ENCODE measurements around the gene PARD3. TPM values are rescaled to one million over a fixed set of nuclear protein-coding genes. Genes with fewer than 3 reads are reported as not detected.
A peak's percentile ranks its signal among the peaks of the same experiment; 100 is the strongest.

PARD3 gene
- polyA plus RNA-seq, 3 donors, result 0.51 TPM; not detected in 2

DNA sequence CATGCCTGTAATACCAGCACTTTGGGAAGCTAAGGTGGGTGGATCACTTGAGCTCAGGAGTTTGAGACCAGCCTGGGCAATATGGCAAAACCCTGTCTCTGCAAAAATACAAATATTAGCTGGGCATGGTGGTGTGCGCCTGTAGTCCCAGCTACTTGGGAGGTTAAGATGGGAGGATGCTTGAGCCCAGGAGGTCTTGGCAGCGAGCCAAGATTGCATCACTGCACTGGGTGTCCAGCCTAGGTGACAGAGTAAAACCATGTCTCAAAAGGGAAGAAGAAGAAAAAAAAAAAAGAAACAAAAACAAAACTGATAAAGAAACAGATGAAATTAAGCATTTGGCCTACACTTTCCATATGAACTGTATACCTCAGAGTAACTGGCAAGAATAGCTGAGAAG is 319.2 kb downstream of the PARD3 start:
- Histone ChIP-seq H3K27ac (ENCODE audit: low read depth in 1 of 2, low read length in 2 of 2) (no peak overlapping the region), H2AFZ (ENCODE audit: insufficient read depth, low read depth, low read length, poor library complexity, severe bottlenecking) (no peak overlapping the region), H3K4me3 (replicated peaks in 1 of 3; ENCODE audit: low read depth in 2 of 3, low read length in 3 of 3) (no peak overlapping the region), H4K20me1 (ENCODE audit: insufficient read depth, low read length) (no peaks in the 10 kb centered on the region), H3K36me3 (replicated peaks in 1 of 2; ENCODE audit: control insufficient read depth in 1 of 2, insufficient read depth in 2 of 2, low read length in 2 of 2) (no peaks in the 10 kb centered on the region), H3K4me2 (replicated peaks; ENCODE audit: extremely low read depth, low read length, poor library complexity, severe bottlenecking) (no peak overlapping the region), H3K79me2 (ENCODE audit: insufficient read depth, low read length) (no peaks in the 10 kb centered on the region), H3K27me3 (ENCODE audit: control insufficient read depth in 2 of 2, insufficient read depth in 2 of 2, low read length in 2 of 2) (no peaks in the 10 kb centered on the region), H3K4me1 (ENCODE audit: control insufficient read depth in 1 of 2, insufficient read depth in 2 of 2, low read length in 2 of 2) (no peaks in the 10 kb centered on the region), H3K9ac (ENCODE audit: insufficient read depth, low read length, poor library complexity, severe bottlenecking) (no peak overlapping the region), H3K9me3 (replicated peaks in 1 of 2; ENCODE audit: control insufficient read depth in 1 of 2, insufficient read depth in 1 of 2, low read length in 2 of 2) (no peaks in the 10 kb centered on the region)
- no peak for DNase-seq
- Mint-ChIP-seq H3K9me3 (peaks cover 0 to 2% (median 0%) of the 10 kb centered on the region in 7 donors), H3K4me3 (no peak overlapping the region), H3K27ac (peak overlapping the region in 1 of 7 donors; percentile 35), H3K4me1 (no peaks in the 10 kb centered on the region), H3K36me3 (no peaks in the 10 kb centered on the region), H3K27me3 (ENCODE audit: low read depth in 3 of 3) (peaks cover 0 to under 1% (median 0%) of the 10 kb centered on the region in 3 donors)
- intact Hi-C loops (cut with micrococcal nuclease), result no loop called here
- no CpG with 5 or more reads among the region's 2 CpGs for WGBS (ENCODE audit: insufficient coverage)
- TF ChIP-seq CTCF (IDR thresholded peaks at IDR 0.05), result no peak

- intact Hi-C loops (cut with micrococcal nuclease), result no loop called here
- no peak overlapping the region for H3K4me2 ChIP-seq (replicated peaks; ENCODE audit: extremely low read depth, low read length, poor library complexity, severe bottlenecking)
- H3K36me3 Mint-ChIP-seq, result no peaks in the 10 kb centered on the region
- H3K27ac ChIP-seq (ENCODE audit: low read depth in 1 of 2, low read length in 2 of 2), result no peak overlapping the region
- no peak overlapping the region for H3K4me3 ChIP-seq (replicated peaks in 1 of 3; ENCODE audit: low read depth in 2 of 3, low read length in 3 of 3)
- no peak overlapping the region for H2AFZ ChIP-seq (ENCODE audit: insufficient read depth, low read depth, low read length, poor library complexity, severe bottlenecking)
- no peaks in the 10 kb centered on the region for H3K79me2 ChIP-seq (ENCODE audit: insufficient read depth, low read length)
- no peaks in the 10 kb centered on the region for H3K27me3 ChIP-seq (ENCODE audit: control insufficient read depth in 2 of 2, insufficient read depth in 2 of 2, low read length in 2 of 2)
- no peak for DNase-seq
- H3K9me3 ChIP-seq (replicated peaks in 1 of 2; ENCODE audit: control insufficient read depth in 1 of 2, insufficient read depth in 1 of 2, low read length in 2 of 2), result no peaks in the 10 kb centered on the region
- TF ChIP-seq CTCF (IDR thresholded peaks at IDR 0.05), result no peak
- no peaks in the 10 kb centered on the region for H3K4me1 ChIP-seq (ENCODE audit: control insufficient read depth in 1 of 2, insufficient read depth in 2 of 2, low read length in 2 of 2)
- peaks cover 0 to 2% (median 0%) of the 10 kb centered on the region in 3 donors for H3K27me3 Mint-ChIP-seq (ENCODE audit: low read depth in 3 of 3)
- no peak overlapping the region for H3K9ac ChIP-seq (ENCODE audit: insufficient read depth, low read length, poor library complexity, severe bottlenecking)
- peaks cover 0 to 2% (median 0%) of the 10 kb centered on the region in 7 donors for H3K9me3 Mint-ChIP-seq
- H3K4me1 Mint-ChIP-seq, result no peaks in the 10 kb centered on the region
- no peaks in the 10 kb centered on the region for H3K36me3 ChIP-seq (replicated peaks in 1 of 2; ENCODE audit: control insufficient read depth in 1 of 2, insufficient read depth in 2 of 2, low read length in 2 of 2)
- no peaks in the 10 kb centered on the region for H4K20me1 ChIP-seq (ENCODE audit: insufficient read depth, low read length)
- WGBS (ENCODE audit: insufficient coverage), result 100% methylated on average over 2 of the region's 5 CpGs
- no peak overlapping the region for H3K27ac Mint-ChIP-seq
- H3K4me3 Mint-ChIP-seq, result no peak overlapping the region
These were observed 321.1 kb downstream of the PARD3 start for GRCh38 chr10:34494012-34494411.

Data from CD14-positive monocyte (primary cell).